Chondrocyte (in vitro differentiated cells): Measurements from ENCODE around the gene NEGR1. TPM values are rescaled to one million over a fixed set of nuclear protein-coding genes. Genes with fewer than 3 reads are reported as not detected.
"Not testable (repeated sequence)": the region's sequence is repeated elsewhere in the genome, so short reads cannot be mapped to it uniquely, and the experiment has no call there.

Experiments used
- DNase-seq: peaks from one replicate; pipeline ENCODE4 v3.0.0; 2021; ENCODE audit warnings: mixed read lengths, low spot score
- H3K27ac Mint-ChIP-seq: one replicate; pipeline ENCODE4 v1.8.0; 2021; ENCODE audit warnings: mild to moderate bottlenecking, moderate library complexity, mixed read lengths; ENCODE audit not compliant: unreplicated experiment
- H3K27me3 Mint-ChIP-seq: 2 replicates; pipeline ENCODE4 v1.8.0; 2021; ENCODE audit warnings: low read depth, mixed read lengths
- H3K36me3 Mint-ChIP-seq: 2 replicates; pipeline ENCODE4 v1.8.0; 2021; ENCODE audit warnings: low read depth, mixed read lengths
- H3K4me1 Mint-ChIP-seq: 2 replicates; pipeline ENCODE4 v1.8.0; 2021; ENCODE audit warnings: low read depth, mild to moderate bottlenecking, mixed read lengths
- H3K4me3 Mint-ChIP-seq: one replicate; pipeline ENCODE4 v1.8.0; 2021; ENCODE audit warnings: mild to moderate bottlenecking, moderate library complexity, mixed read lengths; ENCODE audit not compliant: unreplicated experiment
- H3K9me3 Mint-ChIP-seq: 2 replicates; pipeline ENCODE4 v1.8.0; 2021; ENCODE audit warnings: low read depth, mixed read lengths
- total RNA-seq: library from RNA; stranded (reverse); gene quantifications from 3 replicates; pipeline ENCODE4 v1.2.1, GENCODE V29; 2021
- TF ChIP-seq, protein P1 (sequence below): fragments of 200-600 bp; sonication (generic); IDR thresholded peaks from 2 replicates; pipeline ENCODE4 v1.5.0; 2021; ENCODE audit warnings: antibody characterized with exemption, mild to moderate bottlenecking, moderate library complexity

The NEGR1 gene
- total RNA-seq, 1 donor from 2014 or later = 7.7 TPM

DNA sequence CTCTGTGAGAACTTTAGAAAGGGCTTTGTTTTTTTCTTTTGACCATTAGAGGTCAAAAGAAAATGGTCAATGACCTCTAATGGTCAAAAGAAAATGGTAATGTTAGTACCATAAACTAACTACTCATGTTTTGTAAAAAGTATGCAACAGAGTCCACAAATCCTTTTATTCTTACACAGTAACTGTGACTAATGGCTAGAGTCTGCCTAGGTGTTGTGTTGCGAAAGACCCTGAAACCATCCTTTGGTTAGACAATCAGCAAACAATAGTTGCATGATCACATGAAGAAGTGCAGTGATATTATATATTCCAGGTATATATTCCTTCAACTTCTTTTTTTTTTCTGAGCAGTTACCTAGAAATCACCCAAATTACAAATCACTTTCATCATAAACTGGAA lies 40.9 kb downstream of the NEGR1 start:
- Mint-ChIP-seq H3K27me3 (no peaks in the 10 kb centered on the region), H3K36me3 (no peaks in the 10 kb centered on the region), H3K4me1 (no peaks in the 10 kb centered on the region), H3K27ac (no peak overlapping the region), H3K9me3 (no peaks in the 10 kb centered on the region), H3K4me3 (no peak overlapping the region)
- no peak for DNase-seq
- TF ChIP-seq, protein P1, sequence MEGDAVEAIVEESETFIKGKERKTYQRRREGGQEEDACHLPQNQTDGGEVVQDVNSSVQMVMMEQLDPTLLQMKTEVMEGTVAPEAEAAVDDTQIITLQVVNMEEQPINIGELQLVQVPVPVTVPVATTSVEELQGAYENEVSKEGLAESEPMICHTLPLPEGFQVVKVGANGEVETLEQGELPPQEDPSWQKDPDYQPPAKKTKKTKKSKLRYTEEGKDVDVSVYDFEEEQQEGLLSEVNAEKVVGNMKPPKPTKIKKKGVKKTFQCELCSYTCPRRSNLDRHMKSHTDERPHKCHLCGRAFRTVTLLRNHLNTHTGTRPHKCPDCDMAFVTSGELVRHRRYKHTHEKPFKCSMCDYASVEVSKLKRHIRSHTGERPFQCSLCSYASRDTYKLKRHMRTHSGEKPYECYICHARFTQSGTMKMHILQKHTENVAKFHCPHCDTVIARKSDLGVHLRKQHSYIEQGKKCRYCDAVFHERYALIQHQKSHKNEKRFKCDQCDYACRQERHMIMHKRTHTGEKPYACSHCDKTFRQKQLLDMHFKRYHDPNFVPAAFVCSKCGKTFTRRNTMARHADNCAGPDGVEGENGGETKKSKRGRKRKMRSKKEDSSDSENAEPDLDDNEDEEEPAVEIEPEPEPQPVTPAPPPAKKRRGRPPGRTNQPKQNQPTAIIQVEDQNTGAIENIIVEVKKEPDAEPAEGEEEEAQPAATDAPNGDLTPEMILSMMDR = no peak

GRCh38 chr1:72235931-72236330 lies 46.4 kb downstream of the NEGR1 start:
- DNase-seq, H3K9me3 Mint-ChIP-seq, H3K36me3 Mint-ChIP-seq, H3K4me1 Mint-ChIP-seq, H3K27me3 Mint-ChIP-seq, H3K27ac Mint-ChIP-seq, H3K4me3 Mint-ChIP-seq: not testable (repeated sequence)

- peaks cover 6% of the 10 kb centered on the region for H3K4me1 Mint-ChIP-seq
- H3K4me3 Mint-ChIP-seq = no peak overlapping the region
- H3K27me3 Mint-ChIP-seq = no peaks in the 10 kb centered on the region
Observed at GRCh38 chr1:72235062-72235461, 47.3 kb downstream of the NEGR1 start.

DNA sequence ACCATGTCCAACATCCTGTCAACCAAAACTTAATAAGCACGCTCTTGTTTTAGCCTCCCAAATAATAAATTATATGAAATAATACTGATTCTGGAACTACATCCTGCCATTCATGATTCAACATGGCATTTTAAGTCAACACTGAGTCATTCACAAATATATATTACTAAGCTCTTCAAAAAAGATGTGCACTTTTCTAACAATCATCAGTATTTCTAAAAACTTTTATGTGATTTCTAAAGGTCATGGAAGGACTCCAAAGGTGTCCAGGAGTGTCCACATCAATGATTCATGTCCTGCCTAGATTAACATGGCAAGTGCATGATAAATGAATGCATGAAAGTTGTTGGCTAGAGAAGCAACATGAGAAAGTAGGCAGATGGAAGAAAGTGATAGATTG lies 51.6 kb downstream of the NEGR1 start:
- Mint-ChIP-seq H3K9me3 (peaks cover 7% of the 10 kb centered on the region), H3K27me3 (no peaks in the 10 kb centered on the region), H3K27ac (no peak overlapping the region), H3K36me3 (no peaks in the 10 kb centered on the region), H3K4me1 (peaks cover 23% of the 10 kb centered on the region), H3K4me3 (no peak overlapping the region)
- no peak for DNase-seq
- TF ChIP-seq, protein P1 = no peak

More at GRCh38 chr1:72235062-72235461, 47.3 kb downstream of the NEGR1 start:
- no peak for DNase-seq
- Mint-ChIP-seq H3K9me3 (peaks cover 7% of the 10 kb centered on the region), H3K36me3 (no peaks in the 10 kb centered on the region), H3K27ac (no peak overlapping the region)
- TF ChIP-seq, protein P1 = no peak

DNA sequence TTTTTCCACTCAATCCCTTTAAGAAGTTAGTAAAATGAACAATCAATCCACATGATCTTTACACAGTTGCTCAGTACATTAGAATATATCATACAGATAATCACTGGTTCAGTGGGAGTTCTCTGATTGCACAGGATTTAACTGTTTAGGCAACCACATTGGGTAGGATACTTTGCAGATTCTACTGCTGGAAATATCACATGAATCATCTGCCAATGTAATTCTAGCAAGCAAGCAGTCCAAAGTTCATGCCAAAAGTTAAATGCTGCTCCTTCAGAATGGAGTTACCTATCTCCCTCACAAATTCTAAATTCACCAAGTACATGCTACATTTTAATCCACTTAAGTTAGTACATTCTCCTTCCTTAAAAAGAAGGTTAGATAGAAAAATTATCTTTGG lies 52.4 kb downstream of the NEGR1 start:
- H3K4me1 Mint-ChIP-seq = peaks cover 23% of the 10 kb centered on the region
- H3K9me3 Mint-ChIP-seq = peaks cover 7% of the 10 kb centered on the region
- no peak overlapping the region for H3K4me3 Mint-ChIP-seq
- H3K27ac Mint-ChIP-seq = no peak overlapping the region
- no peaks in the 10 kb centered on the region for H3K27me3 Mint-ChIP-seq
- TF ChIP-seq, protein P1 = no peak
- no peaks in the 10 kb centered on the region for H3K36me3 Mint-ChIP-seq
- DNase-seq = no peak

DNA sequence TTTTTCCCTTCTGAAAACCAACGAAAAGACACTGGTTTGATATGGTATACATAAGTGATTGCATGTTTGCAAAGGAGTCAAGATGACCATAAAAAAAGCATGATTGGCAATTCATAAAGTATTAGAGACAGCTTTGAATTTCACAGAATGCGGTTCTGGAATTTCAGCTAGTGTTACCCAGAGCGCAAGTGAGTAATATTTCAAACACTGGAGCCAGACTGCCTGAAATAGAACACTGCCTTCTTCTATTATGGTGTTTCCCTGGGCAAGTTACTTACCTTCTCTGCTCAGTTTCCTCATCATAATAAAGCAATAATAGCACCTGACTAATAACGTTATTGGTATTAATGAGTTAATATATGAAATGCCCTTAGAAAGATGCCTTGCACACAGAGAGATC lies 54.7 kb downstream of the NEGR1 start:
- no peaks in the 10 kb centered on the region for H3K36me3 Mint-ChIP-seq
- H3K27ac Mint-ChIP-seq = no peak overlapping the region
- DNase-seq = no peak
- H3K4me1 Mint-ChIP-seq = peaks cover 23% of the 10 kb centered on the region
- TF ChIP-seq, protein P1 = no peak
- no peaks in the 10 kb centered on the region for H3K27me3 Mint-ChIP-seq
- H3K9me3 Mint-ChIP-seq = no peaks in the 10 kb centered on the region
- no peak overlapping the region for H3K4me3 Mint-ChIP-seq
